GM19455 (cell line): Measurements from ENCODE around the gene CIRBP.
"Not testable (repeated sequence)": the region's sequence is repeated elsewhere in the genome, so short reads cannot be mapped to it uniquely, and the experiment has no call there.

Source experiments
- ATAC-seq: cut with Tn5 transposase; IDR thresholded peaks from one replicate; pipeline ENCODE4 v1.9.1; 2021; ENCODE audit not compliant: unreplicated experiment

The CIRBP gene

DNA sequence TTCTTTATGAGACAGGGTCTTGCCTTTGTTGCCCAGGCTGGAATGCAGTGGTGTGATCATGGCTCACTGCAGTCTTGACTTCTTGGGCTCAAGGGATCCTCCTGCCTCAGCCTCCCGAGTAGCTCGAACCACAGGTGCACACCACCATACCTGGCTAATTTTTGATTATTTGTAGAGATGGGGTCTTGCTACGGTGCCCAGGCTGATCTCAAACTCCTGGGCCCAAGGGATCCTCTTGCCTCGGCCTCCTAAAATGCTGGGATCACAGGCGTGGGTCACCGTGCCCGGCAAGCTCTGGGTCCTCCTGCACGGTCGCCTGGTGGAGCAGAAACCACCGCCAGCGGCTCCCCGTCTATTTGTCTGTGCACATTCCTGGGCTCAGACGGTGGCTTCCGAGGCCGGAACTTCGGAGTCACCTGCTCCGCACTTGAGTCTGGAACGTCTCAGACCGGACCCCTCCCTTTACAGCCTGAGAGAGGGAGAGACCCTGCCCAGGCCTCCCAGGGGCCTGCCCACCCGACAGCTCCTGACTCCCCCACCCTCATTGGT, 38.7 kb downstream of the CIRBP start:
- no peak for ATAC-seq

DNA sequence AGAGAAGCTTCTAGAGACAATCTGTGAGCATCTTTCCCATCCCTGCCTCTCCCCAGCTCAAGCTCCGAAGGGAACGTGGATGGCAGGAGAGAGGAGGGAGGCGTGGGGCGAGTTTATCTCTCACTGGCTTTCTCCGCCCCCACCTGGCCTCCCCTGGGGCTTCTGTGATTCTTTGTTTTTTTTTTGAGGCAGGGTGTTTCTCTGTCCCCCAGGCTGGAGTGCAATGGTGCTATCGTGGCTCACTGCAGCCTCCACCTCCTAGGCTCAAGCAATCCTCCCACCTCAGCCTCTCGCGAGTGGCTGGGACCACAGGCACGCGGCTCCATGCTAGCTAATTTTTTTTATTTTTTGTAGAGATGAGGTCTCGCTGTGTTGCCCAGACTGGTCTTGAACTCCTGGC, 39.6 kb downstream of the CIRBP start:
- ATAC-seq: no peak

DNA sequence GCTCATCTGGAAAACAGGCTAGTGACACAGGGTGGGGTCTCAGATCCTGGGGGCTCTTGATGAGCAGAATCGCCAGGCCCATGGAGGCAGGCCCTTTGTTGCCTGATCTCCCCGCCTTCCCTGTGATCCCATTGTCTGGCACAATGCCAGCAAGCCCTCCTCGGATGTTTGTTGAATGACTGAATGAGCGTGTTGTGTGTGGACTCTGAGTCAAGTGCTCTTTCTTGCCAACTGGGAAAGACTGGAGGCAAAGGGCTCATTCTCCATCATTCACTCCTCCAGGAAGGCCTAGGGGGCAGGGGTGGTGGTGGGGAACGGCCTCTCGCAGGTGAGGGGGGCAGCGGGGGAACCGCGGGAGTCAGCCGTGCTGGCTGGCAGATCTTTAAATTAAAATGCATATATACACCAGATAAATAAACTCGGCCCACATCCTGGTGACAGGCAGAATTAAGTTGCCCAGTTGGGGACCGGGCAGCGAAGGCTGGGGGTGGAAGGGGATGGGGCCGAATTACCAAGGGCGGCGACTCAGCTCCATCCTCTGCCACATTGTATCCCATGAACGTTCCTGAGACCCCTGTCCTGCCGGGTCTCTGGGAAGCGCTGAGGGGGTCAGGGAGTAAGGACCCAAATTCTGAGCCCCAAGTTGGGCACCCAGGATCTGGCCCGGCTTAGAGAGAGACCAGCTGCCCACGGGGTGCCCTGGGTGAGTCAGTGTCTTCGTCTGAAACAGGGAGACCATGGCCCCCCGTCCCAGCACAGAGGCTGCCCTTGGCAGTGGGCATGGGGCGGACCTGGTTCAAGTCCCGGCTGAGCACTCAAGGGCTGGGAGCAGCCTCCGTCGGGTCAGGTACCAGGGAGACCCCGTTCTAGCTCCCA, 41.1 kb downstream of the CIRBP start:
- ATAC-seq: no peak

DNA sequence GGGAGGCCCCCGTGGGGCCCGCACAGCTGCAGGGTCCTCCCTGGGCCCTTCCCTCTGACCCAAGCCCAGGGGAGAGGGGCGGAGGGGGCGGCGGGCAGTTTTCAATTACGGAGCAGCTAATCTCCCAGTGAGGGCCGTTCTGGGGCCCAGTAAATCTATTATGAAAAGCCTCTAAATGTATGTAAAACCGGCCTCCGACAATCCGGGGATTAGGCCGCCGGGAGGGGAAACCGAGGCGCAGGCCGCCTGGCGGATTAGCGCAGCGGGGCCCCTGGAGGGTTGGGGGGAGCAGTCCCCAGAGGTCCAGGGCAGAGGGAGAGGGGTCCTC, 41.7 kb downstream of the CIRBP start:
- ATAC-seq: no peak

DNA sequence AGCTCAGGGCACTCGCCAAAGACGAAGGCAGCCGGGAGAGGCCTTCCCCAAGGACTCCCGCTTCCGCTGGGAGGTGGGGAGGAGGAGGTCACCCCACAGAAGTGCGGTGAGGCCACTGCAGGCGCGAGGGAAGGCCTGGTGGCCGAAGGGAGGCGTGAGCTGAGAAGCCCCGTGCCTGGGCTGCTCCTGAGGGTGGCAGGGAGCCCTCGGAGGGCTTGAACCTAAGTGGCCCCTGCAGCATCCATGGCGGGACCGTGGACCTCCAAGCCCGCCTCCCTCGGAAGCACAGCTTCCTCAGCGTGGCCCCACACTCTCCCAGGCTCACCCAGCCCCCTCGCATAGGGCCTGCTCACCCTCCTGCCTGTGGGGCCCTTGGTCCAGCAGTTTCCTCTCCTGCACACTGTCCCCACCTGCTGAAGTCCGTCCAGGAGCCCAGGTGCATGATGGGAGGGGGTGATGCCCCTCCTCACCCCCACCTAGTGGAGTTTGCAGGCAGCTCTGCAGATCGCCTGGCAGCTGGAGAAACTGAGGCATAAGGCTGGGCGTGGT, 42.5 kb downstream of the CIRBP start:
- no peak for ATAC-seq

DNA sequence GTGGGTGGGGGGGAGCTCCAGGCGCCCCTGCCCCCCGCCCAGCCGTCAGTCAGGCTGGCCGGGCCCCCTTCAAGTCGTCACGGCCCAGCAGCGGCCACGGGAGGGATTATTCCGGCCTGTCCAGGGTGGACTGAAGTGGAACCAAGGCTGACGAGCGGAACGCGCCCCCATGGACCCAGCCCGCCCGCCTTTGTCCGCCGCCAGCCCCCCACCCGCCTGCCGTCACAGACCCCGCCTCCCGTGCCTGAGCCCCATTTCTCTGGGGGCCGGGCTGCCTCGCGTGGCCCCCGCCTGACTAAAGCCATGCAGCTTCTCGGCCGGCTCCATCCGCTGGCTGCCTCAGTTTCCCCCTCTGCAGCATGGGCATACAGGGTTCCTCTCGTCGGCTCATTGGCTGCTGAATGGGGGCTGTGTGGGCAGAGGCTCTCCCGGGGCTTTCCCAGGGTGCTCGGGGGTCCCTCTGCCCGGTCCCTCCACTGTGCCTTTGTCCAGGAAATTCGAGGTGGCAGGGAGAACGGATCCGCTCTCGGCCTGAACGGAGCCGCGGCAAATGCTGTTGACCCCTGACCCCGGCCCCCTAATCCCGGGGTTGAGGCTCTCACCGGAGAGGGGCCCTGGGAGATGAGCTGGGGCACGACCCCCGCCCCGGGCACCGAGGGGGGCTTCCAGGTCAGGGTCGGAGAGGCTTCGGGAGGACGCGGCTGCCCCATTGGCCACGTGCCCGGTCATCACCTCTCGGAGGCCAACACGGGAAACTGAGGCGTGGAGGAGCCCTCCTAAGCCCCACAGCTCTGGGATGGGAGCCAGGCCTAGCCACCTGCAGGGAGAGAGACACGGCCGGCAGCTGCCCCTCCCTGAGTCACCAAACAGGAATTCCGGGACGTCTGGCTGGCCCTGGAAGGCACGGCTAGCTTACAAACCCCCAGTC, 43.9 kb downstream of the CIRBP start:
- no peak for ATAC-seq

DNA sequence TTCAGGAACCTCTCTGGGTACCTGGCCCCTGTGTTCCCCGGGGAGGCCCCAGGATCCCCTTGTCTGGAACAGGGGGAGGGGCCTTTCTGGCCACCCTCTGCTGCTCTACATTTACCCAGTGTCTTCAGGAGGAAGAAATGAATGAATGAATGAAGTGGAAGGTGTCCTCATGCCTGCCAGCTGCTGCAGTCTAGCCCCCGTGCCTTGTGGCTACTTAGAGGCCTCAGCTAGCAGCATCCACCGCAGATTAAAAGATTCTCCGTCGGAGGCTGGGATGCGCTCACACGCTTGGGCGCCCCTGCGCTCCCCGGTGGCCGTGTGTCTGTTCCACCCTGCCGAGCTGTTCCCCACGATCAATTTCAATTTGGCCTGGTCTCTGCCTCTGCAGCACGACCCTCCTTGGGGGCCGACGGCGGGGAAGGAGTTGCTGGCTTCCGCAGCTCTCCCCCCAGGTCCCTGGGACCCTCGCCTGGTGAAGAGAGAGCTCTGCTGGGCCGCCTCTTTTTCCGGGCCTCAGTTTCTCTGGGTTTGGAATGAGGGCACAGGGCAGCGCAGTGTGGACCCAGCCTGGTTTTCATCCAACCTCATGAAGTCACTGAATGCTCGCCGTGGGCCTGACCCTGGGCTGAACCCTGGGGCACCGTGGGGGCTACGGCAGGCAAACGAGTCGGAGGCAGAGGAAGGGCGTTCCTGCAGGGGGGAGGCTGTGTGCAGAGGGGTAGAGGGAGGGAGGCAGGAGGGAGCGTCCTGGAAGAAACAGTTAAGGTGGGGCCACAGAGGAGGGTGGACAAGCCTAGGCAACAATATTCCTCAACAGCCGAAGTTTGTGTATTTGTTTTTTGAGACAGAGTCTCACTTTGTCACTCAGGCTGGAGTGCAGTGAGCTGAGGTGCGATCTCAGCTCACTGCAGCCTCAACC, 44.8 kb downstream of the CIRBP start:
- no peak for ATAC-seq

DNA sequence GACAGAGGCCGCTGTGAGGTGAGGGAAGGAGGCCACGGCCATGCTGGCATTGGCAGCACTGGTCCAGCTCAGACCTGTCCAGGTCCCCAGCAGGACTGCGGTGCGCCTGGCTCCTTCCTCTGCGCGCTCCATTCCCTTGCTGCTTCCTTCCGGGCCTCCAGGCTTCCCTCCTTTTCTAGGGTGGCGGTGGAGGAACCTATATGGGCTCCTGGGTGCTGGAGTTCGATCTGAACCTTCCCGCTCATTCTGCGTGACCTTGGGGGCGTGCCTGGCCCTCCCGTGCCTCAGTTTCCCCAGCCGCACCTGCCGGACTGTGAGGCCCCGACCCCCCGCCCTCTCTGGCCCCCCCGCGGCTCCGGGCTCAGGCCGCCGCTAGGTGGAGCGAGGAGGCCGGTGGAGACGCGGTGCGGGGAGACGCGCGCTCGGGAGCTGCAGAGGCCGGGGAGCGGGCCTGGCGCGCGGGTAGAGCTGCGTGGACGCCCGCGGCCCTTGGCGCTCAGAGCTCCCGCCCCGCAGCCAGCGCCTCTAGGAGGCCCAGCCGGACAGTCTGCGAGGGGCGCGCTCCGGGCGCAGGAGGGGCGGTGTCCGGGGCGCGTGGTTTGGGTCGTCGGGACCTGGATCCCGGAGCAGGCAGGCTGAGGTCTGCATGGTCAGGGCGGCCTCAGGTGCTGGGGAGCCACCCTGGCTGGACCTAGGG, 46.5 kb downstream of the CIRBP start:
- no peak for ATAC-seq

DNA sequence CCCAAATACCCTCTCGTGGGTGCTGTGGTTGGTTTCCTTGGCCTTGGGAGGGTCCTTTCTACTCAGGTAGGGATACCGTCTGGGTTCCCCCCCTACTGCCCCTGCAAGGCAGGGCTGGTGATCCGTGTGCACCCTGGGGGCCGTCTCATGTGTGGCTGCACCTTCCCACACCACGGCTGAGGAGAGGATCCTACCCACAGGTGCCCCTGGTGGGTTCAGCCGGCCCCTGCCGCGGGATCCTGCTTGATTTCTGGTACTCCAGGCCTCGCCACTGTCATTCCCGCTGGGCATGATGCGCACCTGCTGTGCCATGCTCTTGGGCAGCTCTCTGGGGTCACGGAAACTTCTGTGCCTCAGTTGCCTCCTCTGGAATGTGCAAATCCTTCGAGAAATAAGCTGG, 47.3 kb downstream of the CIRBP start:
- no peak for ATAC-seq

DNA sequence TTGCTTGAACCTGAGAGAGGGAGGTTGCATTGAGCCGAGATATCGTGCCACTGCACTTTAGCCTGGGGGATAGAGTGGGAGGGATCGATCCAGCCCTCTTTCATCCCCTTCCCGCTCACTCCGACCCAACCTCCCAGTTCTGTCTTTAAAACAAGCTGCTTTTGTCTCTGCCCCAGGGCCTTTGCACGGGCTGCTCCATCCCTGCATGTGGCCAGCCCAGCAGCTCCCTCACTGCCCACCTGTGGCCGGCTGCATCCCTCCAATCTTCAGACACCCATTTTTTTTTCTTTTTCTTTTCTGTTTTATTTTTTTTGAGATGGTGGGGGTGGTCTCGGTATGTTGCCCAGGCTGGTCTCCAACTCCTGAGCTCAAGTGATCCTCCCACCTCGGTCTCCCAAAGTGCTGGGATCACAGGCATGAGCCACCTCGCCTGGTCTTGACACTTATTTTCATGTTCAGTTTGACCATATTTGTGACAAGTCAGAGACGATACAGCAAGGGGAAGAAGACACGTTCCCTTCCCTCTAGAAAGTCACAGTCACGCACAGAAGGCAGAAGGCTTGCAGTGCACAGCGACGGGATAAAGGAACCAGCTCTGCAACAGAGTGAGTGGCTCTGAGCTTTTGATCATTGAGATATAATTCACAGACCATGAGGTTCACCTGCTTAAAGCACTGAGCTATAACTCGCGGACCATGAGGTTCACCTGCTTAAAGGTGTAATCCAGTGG, 48.3 kb downstream of the CIRBP start:
- no peak for ATAC-seq

DNA sequence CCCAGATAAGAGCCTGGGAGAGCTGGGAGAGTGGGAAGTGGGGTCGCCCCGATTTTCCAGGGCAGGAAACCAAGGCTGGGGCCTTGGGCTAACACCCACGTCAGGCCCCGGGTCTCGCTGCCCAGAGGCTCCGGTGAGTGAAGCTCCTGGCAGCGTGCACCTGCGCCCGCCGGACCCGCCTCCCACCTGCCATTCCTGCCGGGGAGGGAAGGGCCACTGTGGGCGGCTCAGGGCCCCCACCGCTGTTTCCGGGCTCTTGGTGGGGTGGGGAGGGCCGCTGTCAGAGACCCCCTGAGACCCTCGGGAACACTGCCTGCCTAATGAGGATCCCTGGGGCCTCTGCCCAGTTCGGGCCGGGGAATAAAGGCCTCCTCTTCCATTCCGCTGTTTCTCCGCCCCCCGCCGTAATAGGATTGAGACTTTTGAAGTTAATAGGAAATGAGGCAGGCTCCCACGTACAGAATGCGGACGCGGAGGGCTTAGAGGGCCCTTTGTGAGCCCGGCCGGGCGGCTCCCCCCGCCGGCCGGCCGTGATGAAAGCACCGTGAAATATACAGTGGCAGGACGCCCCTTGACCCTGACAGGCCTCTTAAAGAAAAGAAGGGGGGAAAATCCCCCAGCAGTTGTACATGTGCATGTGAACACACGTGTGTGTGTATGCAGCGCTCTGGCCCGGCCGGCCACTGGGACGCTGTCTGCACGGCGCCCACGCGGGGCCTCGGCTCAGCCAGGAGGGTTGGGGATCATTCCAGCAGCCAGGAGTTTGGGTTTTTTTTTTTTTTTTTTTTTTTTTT, 49.7 kb downstream of the CIRBP start:
- no peak for ATAC-seq

DNA sequence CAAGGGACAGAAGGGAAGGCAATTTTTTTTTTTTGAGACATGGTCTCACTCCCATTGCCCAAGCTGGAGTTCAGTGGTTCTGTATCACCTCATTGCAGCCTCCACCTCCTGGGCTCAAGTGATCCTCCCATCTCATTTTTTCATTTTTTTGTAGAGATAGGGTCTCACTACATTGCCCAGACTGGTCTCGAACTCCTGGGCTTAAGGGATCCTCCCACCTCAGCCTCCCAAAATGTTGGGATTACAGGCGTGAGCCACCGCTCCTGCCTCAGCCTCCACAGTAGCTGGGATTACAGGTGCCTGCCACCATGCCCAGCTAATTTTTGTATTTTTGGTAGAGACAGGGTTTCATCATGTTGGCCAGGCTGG, 51.1 kb downstream of the CIRBP start:
- ATAC-seq: not testable (repeated sequence)

DNA sequence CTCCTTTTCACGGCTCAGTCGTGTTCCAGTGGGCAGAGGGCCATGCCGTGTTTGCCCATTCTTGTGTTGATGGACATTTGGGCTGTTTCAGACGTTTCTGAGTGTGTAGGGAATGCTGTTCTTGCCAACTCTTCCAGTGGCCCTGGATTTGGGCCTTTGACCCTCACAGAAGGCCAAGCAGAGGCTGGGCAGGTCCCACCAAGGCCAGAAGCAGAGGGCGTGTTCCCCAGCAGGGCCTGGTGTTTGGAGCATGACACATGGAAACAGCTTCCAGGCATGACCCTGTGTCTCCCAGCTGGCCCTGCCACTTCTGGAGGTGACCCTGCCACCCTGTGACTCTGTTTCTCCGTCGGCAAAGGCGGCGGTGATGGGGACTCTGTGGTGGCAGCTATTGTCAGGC, 52.4 kb downstream of the CIRBP start:
- ATAC-seq: no peak

DNA sequence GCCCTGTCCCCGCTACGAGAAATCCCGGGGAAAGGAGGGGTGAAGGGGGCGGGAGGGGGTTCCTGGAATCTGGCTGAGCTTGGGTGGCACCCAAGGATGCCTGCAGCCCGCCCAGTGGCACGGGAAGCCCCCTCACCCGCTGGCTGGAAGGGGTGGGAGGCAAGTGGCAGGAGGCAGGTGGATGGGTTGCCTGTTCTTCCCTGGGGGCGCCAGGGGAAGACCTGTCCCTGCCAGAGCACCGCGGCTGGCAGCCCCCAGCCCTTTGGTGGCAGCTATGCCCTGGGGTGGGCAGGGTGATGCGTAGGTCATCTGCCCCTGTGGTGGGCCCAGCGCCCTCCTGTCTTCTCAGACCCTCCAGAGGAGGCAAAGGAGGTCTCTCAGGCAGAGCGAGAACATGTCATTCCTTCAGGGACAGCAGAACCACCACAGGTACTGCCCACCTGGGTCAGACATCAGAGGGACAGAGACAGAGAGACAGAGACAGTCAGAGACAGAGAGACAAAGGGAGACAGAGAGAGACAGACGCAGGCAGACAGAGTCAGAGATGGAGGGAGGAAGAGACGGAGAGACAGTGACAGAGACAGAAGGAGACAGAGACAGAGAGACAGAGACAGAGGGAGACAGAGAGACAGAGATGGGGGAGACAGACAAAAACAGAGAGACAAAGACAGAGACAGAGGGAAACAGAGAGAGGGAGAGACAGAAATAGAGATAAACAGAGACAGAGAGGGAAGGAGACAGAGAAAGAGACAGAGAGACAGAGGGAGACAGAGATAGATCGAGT, 53.3 kb downstream of the CIRBP start:
- no peak for ATAC-seq

DNA sequence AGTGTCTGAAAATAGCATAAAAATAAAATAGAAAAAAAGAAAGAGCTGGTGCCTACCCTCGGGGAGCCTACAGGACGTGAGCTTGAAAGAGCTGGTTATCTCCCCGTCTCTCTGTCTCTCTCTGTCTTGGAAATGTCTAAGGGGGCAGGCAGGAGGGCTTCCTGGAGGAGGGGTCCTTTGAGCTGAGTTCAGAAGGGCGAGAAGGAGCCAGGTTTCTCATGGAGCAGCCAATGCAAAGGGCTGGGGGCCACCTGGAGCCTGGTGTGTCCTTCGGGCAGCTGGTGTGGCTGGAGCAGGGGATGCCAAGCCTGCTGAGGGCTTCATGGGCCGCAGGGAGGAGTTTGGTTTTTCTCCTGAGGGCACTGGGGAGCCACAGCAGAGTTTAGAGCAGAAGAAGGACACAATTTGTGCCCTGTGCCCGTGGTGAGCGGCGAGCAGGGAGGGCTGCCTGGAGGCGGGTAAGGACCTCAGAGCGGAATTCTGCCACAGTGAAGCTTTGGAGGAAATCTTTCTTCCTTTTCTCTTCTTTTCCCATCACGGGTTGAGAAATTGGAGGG, 55.2 kb downstream of the CIRBP start:
- no peak for ATAC-seq
